C4-2B (cell line): ENCODE data around the gene MEFV.

Experiments
- ZFX ChIP-seq: fragments of 450-650 bp; IDR thresholded peaks from 2 replicates; pipeline ENCODE4 v1.6.1; 2017
- TF ChIP-seq, protein P1 (sequence below): fragments of 450-650 bp; conservative IDR thresholded peaks from 2 replicates; pipeline ENCODE4 v1.5.1; 2017; ENCODE audit warnings: mild to moderate bottlenecking

DNA sequence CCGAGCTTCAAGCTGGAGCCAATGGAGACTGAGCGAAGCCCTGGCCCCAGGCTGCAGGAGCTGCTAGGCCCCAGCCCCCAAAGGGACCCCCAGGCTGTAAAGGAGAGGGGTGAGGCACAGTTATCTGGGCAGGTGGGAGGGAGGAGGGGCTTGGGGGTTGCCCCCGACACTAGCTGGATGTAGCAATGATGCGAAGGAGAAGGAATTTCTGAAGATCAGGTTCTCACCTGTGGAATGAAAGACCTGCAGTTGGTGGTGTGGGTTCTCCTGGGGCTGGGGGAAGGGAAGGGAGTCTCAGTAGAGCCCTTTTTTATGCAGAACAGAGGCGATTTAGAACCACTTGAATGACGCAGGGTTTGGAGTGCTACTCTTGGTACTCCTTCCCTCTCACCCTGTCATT lies 28.7 kb upstream of the MEFV start:
- TF ChIP-seq, protein P1, sequence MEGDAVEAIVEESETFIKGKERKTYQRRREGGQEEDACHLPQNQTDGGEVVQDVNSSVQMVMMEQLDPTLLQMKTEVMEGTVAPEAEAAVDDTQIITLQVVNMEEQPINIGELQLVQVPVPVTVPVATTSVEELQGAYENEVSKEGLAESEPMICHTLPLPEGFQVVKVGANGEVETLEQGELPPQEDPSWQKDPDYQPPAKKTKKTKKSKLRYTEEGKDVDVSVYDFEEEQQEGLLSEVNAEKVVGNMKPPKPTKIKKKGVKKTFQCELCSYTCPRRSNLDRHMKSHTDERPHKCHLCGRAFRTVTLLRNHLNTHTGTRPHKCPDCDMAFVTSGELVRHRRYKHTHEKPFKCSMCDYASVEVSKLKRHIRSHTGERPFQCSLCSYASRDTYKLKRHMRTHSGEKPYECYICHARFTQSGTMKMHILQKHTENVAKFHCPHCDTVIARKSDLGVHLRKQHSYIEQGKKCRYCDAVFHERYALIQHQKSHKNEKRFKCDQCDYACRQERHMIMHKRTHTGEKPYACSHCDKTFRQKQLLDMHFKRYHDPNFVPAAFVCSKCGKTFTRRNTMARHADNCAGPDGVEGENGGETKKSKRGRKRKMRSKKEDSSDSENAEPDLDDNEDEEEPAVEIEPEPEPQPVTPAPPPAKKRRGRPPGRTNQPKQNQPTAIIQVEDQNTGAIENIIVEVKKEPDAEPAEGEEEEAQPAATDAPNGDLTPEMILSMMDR = no peak
- no peak for TF ChIP-seq ZFX
